Activated CD4-positive, alpha-beta T cell treated with anti-CD3 and anti-CD28 coated beads for 24 hours (primary cell): ENCODE results near the gene RNASE4.
"Not testable (repeated sequence)": the region's sequence is repeated elsewhere in the genome, so short reads cannot be mapped to it uniquely, and the experiment has no call there.

ENCODE experiments used
- DNase-seq, 2 donors: peaks; one replicate each; pipeline ENCODE4 v3.0.0-alpha.2; 2020; ENCODE audit warnings: low read depth in 2 of 2

RNASE4 gene, protein sequence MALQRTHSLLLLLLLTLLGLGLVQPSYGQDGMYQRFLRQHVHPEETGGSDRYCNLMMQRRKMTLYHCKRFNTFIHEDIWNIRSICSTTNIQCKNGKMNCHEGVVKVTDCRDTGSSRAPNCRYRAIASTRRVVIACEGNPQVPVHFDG

GRCh38 chr14:20683891-20684661 lies at the start of gene RNASE4:
TSS of gene RNASE4 (plus strand) at chr14:20684560. CDS start at chr14:20699372, 14,812 bp downstream.
- DNase-seq, result peak; percentile 75

GRCh38 chr14:20641591-20641990 lies 42.8 kb upstream of the RNASE4 start, which contains the start of gene OR6S1:
TSS of gene OR6S1 (minus strand) at chr14:20641691. CDS start at chr14:20641691, 0 bp downstream.
- DNase-seq, result no peak

DNA sequence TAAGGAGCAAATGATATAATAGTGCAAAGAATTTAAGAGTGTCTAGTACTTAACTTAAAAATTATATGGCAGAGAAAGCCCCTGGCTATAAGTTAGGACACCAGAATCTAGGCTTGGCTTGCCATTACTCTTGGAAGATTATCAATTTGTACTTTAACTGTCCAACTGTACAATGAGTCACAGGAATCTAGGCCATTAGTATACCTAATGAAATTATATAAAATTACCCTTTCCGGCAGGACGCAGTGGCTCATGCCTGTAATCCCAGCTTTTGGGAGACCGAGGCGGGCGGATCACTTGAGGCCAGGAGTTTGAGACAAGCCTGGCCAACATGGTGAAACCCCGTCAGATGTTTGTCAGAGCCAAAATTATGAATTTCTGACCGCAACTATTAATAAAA lies 42.2 kb upstream of the RNASE4 start:
- no peak for DNase-seq

- not testable (repeated sequence) for DNase-seq
These were observed 41.6 kb upstream of the RNASE4 start for GRCh38 chr14:20642755-20643154.

GRCh38 chr14:20644520-20644919 lies 39.8 kb upstream of the RNASE4 start:
- DNase-seq, result no peak

DNA sequence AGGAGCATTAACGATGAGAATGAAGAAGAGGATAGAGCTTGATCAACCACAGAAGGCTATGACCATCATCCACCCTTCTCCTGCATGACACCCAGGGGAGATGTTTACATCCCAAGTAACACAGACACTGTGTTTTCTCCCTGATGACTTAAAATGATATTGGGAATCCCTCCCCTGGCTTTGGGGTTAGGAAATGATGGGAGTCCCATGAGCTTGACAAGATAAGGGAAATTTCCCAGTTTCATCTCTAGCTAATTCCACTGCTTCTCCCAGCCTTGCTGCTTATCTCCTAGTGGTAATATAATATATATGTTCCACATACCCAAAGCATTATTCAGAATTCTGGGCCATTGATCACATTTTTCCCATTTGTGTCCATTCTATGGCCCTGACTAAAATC lies 38.9 kb upstream of the RNASE4 start:
- no peak for DNase-seq

DNA sequence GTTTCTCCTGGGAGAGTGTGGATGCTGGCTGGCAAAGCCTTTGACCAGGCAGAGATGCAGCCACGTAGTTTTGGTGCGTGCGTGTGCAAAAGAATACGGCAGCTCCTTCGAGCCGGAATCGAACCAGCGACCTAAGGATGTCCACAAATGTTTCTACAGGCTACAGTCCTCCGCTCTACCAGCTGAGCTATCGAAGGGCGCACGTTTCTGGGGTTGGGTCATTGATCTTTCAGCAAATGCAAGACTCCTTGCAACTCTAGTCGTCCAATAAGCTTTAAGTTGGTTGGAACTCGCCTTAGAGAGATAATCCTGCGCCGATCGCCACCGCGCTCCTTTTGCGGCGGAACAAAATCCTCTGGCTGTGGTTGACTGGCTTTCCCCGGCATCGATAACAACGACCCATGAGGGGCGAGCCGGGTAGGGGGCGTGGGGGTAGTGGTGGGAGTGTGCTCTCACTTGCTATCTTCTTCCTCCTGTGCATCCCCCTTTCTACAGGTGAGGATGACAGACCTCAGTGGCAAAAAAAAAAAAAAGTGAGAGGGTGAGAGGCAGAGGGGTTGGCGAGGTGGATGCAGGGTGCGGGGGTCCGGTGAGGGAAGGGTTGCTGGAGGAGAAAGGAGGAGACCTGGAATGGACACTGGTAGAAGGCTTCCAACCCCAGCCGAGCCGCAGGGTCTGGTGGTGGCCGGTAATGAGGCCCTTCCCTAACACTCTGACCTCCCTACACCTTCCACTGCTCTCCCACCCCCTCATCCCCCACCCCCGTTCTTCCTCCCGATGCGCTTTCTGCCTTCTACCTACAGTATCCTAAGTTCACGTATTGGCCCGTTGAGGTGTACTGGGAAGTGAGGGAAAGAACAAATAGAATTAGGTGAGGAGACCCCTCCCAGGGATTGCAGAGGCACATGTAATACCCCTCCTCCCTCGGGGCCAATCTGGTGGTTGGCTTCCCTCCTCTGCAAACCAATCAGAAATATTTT lies 31.1 kb upstream of the RNASE4 start:
- peak; percentile 43 to 64 for DNase-seq

- no peak for DNase-seq
These were observed 28.5 kb upstream of the RNASE4 start for GRCh38 chr14:20655851-20656250.

- DNase-seq, result no peak
These were observed 28.1 kb upstream of the RNASE4 start for GRCh38 chr14:20656274-20656673.

- no peak for DNase-seq
These were observed 26.8 kb upstream of the RNASE4 start for GRCh38 chr14:20657216-20658211.

DNA sequence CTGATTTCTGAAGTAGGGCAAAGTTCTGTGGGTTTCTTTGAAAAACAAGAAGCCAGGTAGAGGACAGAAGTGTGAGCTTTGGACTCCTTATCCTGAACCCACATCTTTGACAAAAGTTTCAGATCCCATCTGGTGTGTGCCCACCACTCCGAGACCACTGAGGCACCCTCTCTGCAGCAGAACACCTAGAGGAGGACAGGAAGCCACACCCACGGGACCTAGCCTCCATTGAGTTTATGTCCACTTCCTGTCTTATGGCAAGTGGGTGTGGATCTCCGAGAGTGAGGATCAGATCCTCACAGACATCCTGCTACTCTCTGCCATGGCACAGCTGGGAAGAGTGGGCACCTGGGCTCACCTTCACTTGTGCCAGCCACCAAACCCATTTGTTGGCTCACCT lies 26.1 kb upstream of the RNASE4 start:
- DNase-seq, result no peak

DNA sequence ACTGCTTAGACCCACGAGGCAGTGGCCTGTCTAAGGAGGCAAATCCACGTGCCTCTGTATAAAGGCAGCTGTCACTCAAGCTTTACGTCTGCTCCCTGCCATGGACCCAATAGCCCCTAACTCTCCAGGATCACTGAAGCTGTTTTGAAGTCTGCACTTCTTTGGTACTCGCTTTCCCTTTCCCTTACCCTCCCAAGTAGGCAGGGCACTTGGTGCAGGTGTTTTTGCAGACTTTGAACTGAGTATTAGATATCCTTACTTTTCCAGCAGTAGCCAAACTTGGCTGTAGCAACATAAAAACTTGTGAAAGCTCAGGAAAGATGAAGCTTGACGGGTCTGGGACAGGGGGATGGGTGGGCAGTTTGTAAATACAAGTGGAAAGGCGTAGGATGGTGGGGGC lies 25.0 kb upstream of the RNASE4 start:
- no peak for DNase-seq

DNA sequence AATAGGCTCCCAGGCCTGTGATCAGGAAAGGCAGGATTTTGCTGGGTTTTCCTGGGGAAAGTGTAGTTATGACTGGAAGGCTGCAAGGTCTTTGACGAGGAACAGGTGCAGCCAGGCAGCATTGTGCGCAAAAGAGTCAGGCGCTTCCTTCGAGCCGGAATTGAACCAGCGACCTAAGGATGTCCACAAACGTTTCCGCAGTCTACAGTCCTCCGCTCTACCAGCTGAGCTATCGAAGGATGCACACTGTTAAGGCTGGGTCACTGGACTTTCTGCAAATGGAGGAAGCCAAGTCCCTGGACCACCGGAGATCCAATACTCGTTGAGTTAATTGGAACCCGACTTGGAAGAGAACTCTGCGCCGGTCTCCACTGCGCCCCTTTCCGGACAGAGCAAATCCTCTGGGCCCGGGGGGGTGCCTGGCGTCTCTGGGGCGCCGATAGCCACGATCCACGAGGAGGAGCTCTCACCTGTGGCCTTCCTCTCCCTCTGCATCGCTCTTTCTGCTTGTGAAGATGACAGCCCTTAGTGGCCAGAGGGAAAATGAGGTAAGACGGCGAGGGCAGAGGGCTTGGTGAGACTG lies 24.5 kb upstream of the RNASE4 start:
- no peak for DNase-seq

DNA sequence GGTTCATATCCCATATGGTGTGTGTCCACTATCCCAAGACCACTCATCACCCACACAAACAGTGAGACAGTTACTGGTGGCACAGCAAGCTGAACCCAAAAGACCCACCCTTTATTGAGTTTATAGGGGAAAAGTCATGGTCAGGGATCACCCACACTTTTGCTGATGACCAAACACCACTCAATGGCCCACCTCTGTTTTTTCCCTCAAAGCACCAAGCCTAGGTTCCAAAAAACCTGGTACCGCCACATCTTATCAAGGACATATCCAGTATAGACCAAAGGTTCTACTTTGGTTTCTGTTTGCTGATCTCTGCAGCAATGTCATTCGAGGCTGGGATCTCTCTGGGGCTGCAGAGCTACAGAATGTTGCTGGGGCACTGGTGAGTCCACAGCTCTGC lies 23.2 kb upstream of the RNASE4 start:
- no peak for DNase-seq

GRCh38 chr14:20662968-20663732 lies 21.2 kb upstream of the RNASE4 start:
- DNase-seq, result peak; percentile 69 to 81

DNA sequence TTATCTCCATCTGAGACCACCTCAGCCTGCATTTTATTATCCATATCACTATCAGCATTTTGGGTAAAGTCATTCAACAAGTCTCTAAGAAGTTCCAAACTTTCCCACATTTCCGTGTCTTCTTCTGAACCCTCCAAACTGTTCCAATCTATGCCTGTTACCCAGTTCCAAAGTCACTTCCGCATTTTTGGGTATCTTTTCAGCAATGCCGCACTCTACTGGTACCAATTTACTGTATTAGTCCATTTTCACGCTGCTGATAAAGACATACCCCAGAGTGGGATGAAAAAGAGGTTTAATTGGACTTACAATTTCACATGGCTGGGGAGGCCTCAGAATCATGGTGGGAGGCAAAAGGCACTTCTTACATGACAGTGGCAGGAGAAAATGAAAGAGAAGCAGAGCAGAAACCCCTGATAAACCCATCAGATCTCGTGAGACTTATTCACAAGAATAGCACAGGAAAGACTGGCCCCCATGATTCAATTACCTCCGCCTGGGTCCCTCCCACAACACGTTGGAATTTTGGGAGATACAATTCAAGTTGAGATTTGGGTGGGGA lies 17.9 kb upstream of the RNASE4 start:
- not testable (repeated sequence) for DNase-seq

DNA sequence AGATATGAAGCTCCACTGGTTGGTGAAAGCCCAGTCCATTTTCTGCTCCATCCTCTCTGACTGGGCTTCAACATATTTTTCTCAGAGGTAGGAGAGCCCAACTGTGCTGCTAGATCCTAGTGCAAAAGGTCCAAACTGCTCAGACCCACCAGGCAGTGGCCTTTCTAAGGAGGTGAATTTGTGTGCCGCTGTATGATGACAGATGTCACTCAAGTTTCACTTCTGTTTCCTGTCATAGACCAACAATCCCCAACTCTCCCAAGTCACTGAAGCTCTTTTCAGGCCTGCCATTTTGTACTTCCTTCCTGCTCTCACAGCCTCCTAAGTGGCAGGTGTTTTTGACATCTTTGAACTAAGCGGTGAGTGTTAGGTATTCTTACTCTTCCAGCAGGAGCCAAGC lies 16.4 kb upstream of the RNASE4 start:
- DNase-seq, result no peak

GRCh38 chr14:20668969-20669368 lies 15.4 kb upstream of the RNASE4 start:
- DNase-seq, result no peak

- no peak for DNase-seq
These were observed 12.6 kb upstream of the RNASE4 start for GRCh38 chr14:20671597-20672283.
